ENCODE measurements around the gene JPH3. TPM values are rescaled to one million over a fixed set of nuclear protein-coding genes. Genes with fewer than 3 reads are reported as not detected.
"Not testable (repeated sequence)": the region's sequence is repeated elsewhere in the genome, so short reads cannot be mapped to it uniquely, and the experiment has no call there.

JPH3 gene
- total RNA-seq, 1 experiment from 2014 or later = 32.7 TPM

DNA sequence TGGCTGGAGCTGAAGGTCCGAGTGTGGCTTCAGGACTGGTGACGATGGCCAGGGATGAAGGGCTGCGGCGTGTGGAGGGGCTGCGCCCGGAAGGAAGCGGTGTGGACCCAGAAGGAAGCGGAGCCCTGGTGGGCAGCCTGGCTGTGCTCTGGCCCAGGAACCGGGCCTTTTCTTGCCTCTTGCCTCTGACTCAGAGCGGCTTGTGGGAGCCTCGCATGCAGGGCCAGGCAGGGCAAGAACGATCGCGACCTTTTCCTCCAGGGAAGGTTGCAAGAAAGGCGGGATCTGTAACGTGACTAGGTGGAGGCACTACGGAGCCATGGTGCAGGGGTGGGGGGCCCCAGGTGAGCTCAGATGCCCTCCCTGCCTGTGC lies 78.0 kb downstream of the JPH3 start:
- H2AK5ac ChIP-seq (ENCODE audit: insufficient read length, low read length) = no peak overlapping the region
- H3K18ac ChIP-seq (ENCODE audit: insufficient read length, low read depth, low read length) = no peak overlapping the region
- H4K20me1 ChIP-seq (ENCODE audit: control insufficient read depth, insufficient read depth, insufficient read length) = no peaks in the 10 kb centered on the region
- H3K56ac ChIP-seq (ENCODE audit: insufficient read length, low read depth, low read length) = no peak overlapping the region
- H3K27ac ChIP-seq (ENCODE audit: insufficient read length, low read depth, low read length) = no peak overlapping the region
- H4K8ac ChIP-seq (replicated peaks; ENCODE audit: insufficient read length, low read depth, low read length) = no peak overlapping the region
- Mint-ChIP-seq H3K4me1 (peaks cover under 1 to 15% of the 10 kb centered on the region in 2 experiments), H3K27ac (peak overlapping the region in 2 of 3 experiments; percentile 68 to 88; a peak in 2 of 7 replicates), H3K9me3 (no peaks in the 10 kb centered on the region), H3K36me3 (ENCODE audit: insufficient read depth in 1 of 3, low read depth in 3 of 3) (peaks cover 0 to 4% (median under 1%) of the 10 kb centered on the region in 3 experiments; a peak in 1 of 7 replicates), H3K27me3 (ENCODE audit: low read depth) (peaks cover 3% of the 10 kb centered on the region), H3K4me3 (no peak overlapping the region; a peak in 1 of 5 replicates)
- H2BK20ac ChIP-seq (ENCODE audit: low read depth, low read length, poor library complexity, severe bottlenecking) = no peak overlapping the region
- no peak overlapping the region for H3K9ac ChIP-seq (ENCODE audit: extremely low read depth, insufficient read length, low read length)
- H3K79me1 ChIP-seq (ENCODE audit: insufficient read depth, low read depth, low read length, poor library complexity, severe bottlenecking) = no peaks in the 10 kb centered on the region
- H3K4me1 ChIP-seq (ENCODE audit: insufficient read depth, low read length) = no peaks in the 10 kb centered on the region
- H3K4me2 ChIP-seq (ENCODE audit: insufficient read depth, insufficient read length, low read length) = no peak overlapping the region
- H2BK5ac ChIP-seq (ENCODE audit: insufficient read length, low read length) = no peak overlapping the region
- H3K27me3 ChIP-seq (ENCODE audit: insufficient read depth, low read length) = no peaks in the 10 kb centered on the region
- H3K4ac ChIP-seq (ENCODE audit: low read depth, low read length) = no peak overlapping the region
- H3K9me3 ChIP-seq (ENCODE audit: control insufficient read depth, low read depth, low read length) = no peaks in the 10 kb centered on the region
- no peaks in the 10 kb centered on the region for H3K79me2 ChIP-seq (ENCODE audit: insufficient read depth, low read length)
- H2BK15ac ChIP-seq (ENCODE audit: low read depth, low read length) = no peak overlapping the region
- no peak overlapping the region for H3T11ph ChIP-seq (ENCODE audit: low read length)
- no peak overlapping the region for H3K23ac ChIP-seq (ENCODE audit: insufficient read length, low read depth, low read length)
- no peak overlapping the region for H3K14ac ChIP-seq (ENCODE audit: insufficient read depth, low read length)
- H2BK120ac ChIP-seq (ENCODE audit: low read depth, low read length, poor library complexity, severe bottlenecking) = no peak overlapping the region
- no peak overlapping the region for H2AFZ ChIP-seq (ENCODE audit: low read length)
- H4K5ac ChIP-seq (ENCODE audit: insufficient read length, low read depth, low read length) = no peak overlapping the region
- WGBS (ENCODE audit: extremely low coverage, insufficient read length, low lambda C conversion rate) = no CpG with 5 or more reads among the region's 17 CpGs
- TF ChIP-seq, protein P1, sequence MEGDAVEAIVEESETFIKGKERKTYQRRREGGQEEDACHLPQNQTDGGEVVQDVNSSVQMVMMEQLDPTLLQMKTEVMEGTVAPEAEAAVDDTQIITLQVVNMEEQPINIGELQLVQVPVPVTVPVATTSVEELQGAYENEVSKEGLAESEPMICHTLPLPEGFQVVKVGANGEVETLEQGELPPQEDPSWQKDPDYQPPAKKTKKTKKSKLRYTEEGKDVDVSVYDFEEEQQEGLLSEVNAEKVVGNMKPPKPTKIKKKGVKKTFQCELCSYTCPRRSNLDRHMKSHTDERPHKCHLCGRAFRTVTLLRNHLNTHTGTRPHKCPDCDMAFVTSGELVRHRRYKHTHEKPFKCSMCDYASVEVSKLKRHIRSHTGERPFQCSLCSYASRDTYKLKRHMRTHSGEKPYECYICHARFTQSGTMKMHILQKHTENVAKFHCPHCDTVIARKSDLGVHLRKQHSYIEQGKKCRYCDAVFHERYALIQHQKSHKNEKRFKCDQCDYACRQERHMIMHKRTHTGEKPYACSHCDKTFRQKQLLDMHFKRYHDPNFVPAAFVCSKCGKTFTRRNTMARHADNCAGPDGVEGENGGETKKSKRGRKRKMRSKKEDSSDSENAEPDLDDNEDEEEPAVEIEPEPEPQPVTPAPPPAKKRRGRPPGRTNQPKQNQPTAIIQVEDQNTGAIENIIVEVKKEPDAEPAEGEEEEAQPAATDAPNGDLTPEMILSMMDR (conservative IDR thresholded peaks at IDR 0.05) = no peak
- no peak for DNase-seq
- H2BK12ac ChIP-seq (ENCODE audit: insufficient read length, low read depth, low read length) = no peak overlapping the region
- H3K23me2 ChIP-seq (ENCODE audit: insufficient read length, low read depth, low read length, poor library complexity, severe bottlenecking) = peaks cover 1% of the 10 kb centered on the region
- H4K91ac ChIP-seq (ENCODE audit: insufficient read length, low read depth, low read length) = no peak overlapping the region

DNA sequence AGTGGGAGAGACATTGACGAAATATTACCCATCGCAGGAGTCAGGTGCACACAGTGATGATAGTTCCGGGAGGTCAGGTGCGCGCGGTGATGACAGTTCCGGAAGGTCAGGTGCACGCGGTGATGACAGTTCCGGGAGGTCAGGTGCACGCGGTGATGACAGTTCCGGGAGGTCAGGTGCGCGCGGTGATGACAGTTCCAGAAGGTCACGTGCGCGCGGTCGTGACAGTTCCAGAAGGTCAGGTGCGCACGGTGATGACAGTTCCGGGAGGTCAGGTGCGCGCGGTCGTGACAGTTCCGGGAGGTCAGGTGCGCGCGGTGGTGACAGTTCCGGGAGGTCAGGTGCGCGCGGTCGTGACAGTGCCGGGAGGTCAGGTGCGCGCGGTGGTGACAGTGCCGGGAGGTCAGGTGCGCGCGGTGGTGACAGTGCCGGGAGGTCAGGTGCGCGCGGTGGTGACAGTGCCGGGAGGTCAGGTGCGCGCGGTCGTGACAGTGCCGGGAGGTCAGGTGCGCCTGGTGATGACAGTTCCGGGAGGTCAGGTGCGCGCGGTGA lies 78.8 kb downstream of the JPH3 start:
- H3K27me3 Mint-ChIP-seq (ENCODE audit: low read depth); H2BK20ac ChIP-seq (ENCODE audit: low read depth, low read length, poor library complexity, severe bottlenecking); H2BK12ac ChIP-seq (ENCODE audit: insufficient read length, low read depth, low read length); H2BK5ac ChIP-seq (ENCODE audit: insufficient read length, low read length); H3K9me3 Mint-ChIP-seq; H3K4me1 ChIP-seq (ENCODE audit: insufficient read depth, low read length); H4K91ac ChIP-seq (ENCODE audit: insufficient read length, low read depth, low read length); H3K9ac ChIP-seq (ENCODE audit: extremely low read depth, insufficient read length, low read length); H2AK5ac ChIP-seq (ENCODE audit: insufficient read length, low read length); H3K4me3 Mint-ChIP-seq; H4K8ac ChIP-seq (replicated peaks; ENCODE audit: insufficient read length, low read depth, low read length); H2AFZ ChIP-seq (ENCODE audit: low read length); H3K27me3 ChIP-seq (ENCODE audit: insufficient read depth, low read length); H3T11ph ChIP-seq (ENCODE audit: low read length); H3K79me1 ChIP-seq (ENCODE audit: insufficient read depth, low read depth, low read length, poor library complexity, severe bottlenecking); H3K4me1 Mint-ChIP-seq; H3K23me2 ChIP-seq (ENCODE audit: insufficient read length, low read depth, low read length, poor library complexity, severe bottlenecking); H3K9me3 ChIP-seq (ENCODE audit: control insufficient read depth, low read depth, low read length); H3K36me3 Mint-ChIP-seq (ENCODE audit: insufficient read depth in 1 of 3, low read depth in 3 of 3); H4K20me1 ChIP-seq (ENCODE audit: control insufficient read depth, insufficient read depth, insufficient read length); H3K27ac Mint-ChIP-seq; H2BK120ac ChIP-seq (ENCODE audit: low read depth, low read length, poor library complexity, severe bottlenecking); H3K14ac ChIP-seq (ENCODE audit: insufficient read depth, low read length); H2BK15ac ChIP-seq (ENCODE audit: low read depth, low read length); H4K5ac ChIP-seq (ENCODE audit: insufficient read length, low read depth, low read length); H3K79me2 ChIP-seq (ENCODE audit: insufficient read depth, low read length); DNase-seq; H3K18ac ChIP-seq (ENCODE audit: insufficient read length, low read depth, low read length); H3K4me2 ChIP-seq (ENCODE audit: insufficient read depth, insufficient read length, low read length); H3K56ac ChIP-seq (ENCODE audit: insufficient read length, low read depth, low read length); H3K23ac ChIP-seq (ENCODE audit: insufficient read length, low read depth, low read length); H3K27ac ChIP-seq (ENCODE audit: insufficient read length, low read depth, low read length); H3K4ac ChIP-seq (ENCODE audit: low read depth, low read length): not testable (repeated sequence)
- WGBS (ENCODE audit: extremely low coverage, insufficient read length, low lambda C conversion rate) = no CpG with 5 or more reads among the region's 60 CpGs

Measured in H9 (cell line).